ENCODE measurements around the gene LIPT2. TPM values are rescaled to one million over a fixed set of nuclear protein-coding genes. Genes with fewer than 3 reads are reported as not detected.

The LIPT2 gene
- 1.1 TPM for polyA plus RNA-seq (2013, experiment 1 of 2)
- 1.1 TPM for polyA plus RNA-seq (2013, experiment 2 of 2)

- Histone ChIP-seq H3K4me1 (ENCODE audit: control insufficient read depth, insufficient read depth, low read depth, low read length) (peaks cover 6% of the 10 kb centered on the region), H3K14ac (ENCODE audit: low read length in 2 of 2) (peak within 1 kb of the TSS in 1 of 2 experiments; percentile 95), H3K27me3 (ENCODE audit: control insufficient read depth in 1 of 2, insufficient read depth in 1 of 2, low read length in 2 of 2) (no peaks in the 10 kb centered on the region), H2BK12ac (ENCODE audit: low read length in 2 of 2) (peak within 1 kb of the TSS in 1 of 2 experiments; percentile 6), H2AK5ac (ENCODE audit: low read length, severe bottlenecking) (no peak within 1 kb of the TSS), H2AFZ (ENCODE audit: low read depth, low read length) (peak within 1 kb of the TSS; percentile 85), H3K23ac (ENCODE audit: low read length in 2 of 2) (peak within 1 kb of the TSS in 1 of 2 experiments; percentile 63), H3K27ac (ENCODE audit: low read length, poor library complexity, severe bottlenecking) (peak within 1 kb of the TSS; percentile 37), H3K36me3 (ENCODE audit: control insufficient read depth in 1 of 2, insufficient read depth in 2 of 2, low read depth in 1 of 2, low read length in 2 of 2) (peaks cover 0 to 3% of the 10 kb centered on the region in 2 experiments), H2BK5ac (ENCODE audit: low read depth, low read length, poor library complexity, severe bottlenecking) (peak within 1 kb of the TSS; percentile 86), H3K9ac (ENCODE audit: low read length) (peak within 1 kb of the TSS; percentile 94), H4K8ac (ENCODE audit: low read length) (peak within 1 kb of the TSS; percentile 99), H3K9me3 (ENCODE audit: control insufficient read depth, low read length) (peaks cover 4% of the 10 kb centered on the region), H3K79me1 (replicated peaks; ENCODE audit: low read length, poor library complexity, severe bottlenecking) (peaks cover 6% of the 10 kb centered on the region), H2BK15ac (ENCODE audit: low read depth, poor library complexity, severe bottlenecking) (no peak within 1 kb of the TSS), H2BK120ac (ENCODE audit: low read depth, low read length) (peak within 1 kb of the TSS; percentile 73), H3K4me3 (ENCODE audit: insufficient read depth in 1 of 2, low read depth in 1 of 2, low read length in 2 of 2) (peak within 1 kb of the TSS; percentile 84 to 96), H3K4me2 (ENCODE audit: low read length, poor library complexity, severe bottlenecking) (peak within 1 kb of the TSS; percentile 91), H3K18ac (ENCODE audit: low read depth in 1 of 2, low read length in 2 of 2) (peak within 1 kb of the TSS; percentile 93 to 98), H4K91ac (ENCODE audit: low read length) (peak within 1 kb of the TSS; percentile 97), H3K4ac (ENCODE audit: low read depth in 1 of 2, low read length in 2 of 2) (peak within 1 kb of the TSS; percentile 95 to 96)
- under 1% methylated on average over 79 of the region's 94 CpGs for WGBS
- DNase-seq = peak; percentile 94
Observed at GRCh38 chr11:74492974-74493790, at the start of gene LIPT2. TSS of gene LIPT2 (minus strand) at chr11:74493724. CDS start at chr11:74493703, 21 bp downstream.

DNA sequence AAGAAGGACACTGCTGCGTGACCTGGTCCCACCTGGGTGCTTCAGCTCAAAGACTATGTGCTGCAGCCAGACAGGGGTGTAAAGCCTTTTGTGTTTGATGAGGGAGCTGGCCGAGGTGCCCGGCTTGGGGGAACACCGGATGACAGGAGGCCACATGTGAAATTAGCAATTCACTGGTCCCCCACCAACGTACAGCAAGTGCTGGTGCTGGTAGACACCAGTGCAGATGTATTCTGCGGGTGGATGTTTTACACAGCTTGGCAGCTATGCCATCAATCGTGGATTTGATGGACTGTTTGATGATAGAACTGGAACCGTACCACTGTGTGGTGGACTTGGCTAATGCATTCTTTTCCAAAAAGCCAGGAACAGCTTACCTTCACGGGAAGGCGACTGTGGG lies 47.9 kb upstream of the LIPT2 start:
- Histone ChIP-seq H4K8ac (ENCODE audit: low read length) (no peak overlapping the region), H2AFZ (ENCODE audit: low read depth, low read length) (no peak overlapping the region), H3K27me3 (ENCODE audit: control insufficient read depth in 1 of 2, insufficient read depth in 1 of 2, low read length in 2 of 2) (peaks cover 10 to 16% of the 10 kb centered on the region in 2 experiments), H2BK5ac (ENCODE audit: low read depth, low read length, poor library complexity, severe bottlenecking) (no peak overlapping the region), H2BK120ac (ENCODE audit: low read depth, low read length) (no peak overlapping the region), H2BK12ac (ENCODE audit: low read length in 2 of 2) (no peak overlapping the region), H3K9ac (ENCODE audit: low read length) (no peak overlapping the region), H3K79me1 (replicated peaks; ENCODE audit: low read length, poor library complexity, severe bottlenecking) (no peaks in the 10 kb centered on the region), H3K14ac (ENCODE audit: low read length in 2 of 2) (no peak overlapping the region), H3K4ac (ENCODE audit: low read depth in 1 of 2, low read length in 2 of 2) (no peak overlapping the region), H3K27ac (ENCODE audit: low read length, poor library complexity, severe bottlenecking) (no peak overlapping the region), H2BK15ac (ENCODE audit: low read depth, poor library complexity, severe bottlenecking) (no peak overlapping the region), H3K4me3 (ENCODE audit: insufficient read depth in 1 of 2, low read depth in 1 of 2, low read length in 2 of 2) (no peak overlapping the region), H3K18ac (ENCODE audit: low read depth in 1 of 2, low read length in 2 of 2) (no peak overlapping the region), H3K36me3 (ENCODE audit: control insufficient read depth in 1 of 2, insufficient read depth in 2 of 2, low read depth in 1 of 2, low read length in 2 of 2) (no peaks in the 10 kb centered on the region), H2AK5ac (ENCODE audit: low read length, severe bottlenecking) (no peak overlapping the region), H3K9me3 (ENCODE audit: control insufficient read depth, low read length) (peaks cover 25% of the 10 kb centered on the region), H3K4me2 (ENCODE audit: low read length, poor library complexity, severe bottlenecking) (no peak overlapping the region), H3K4me1 (ENCODE audit: control insufficient read depth, insufficient read depth, low read depth, low read length) (no peaks in the 10 kb centered on the region), H4K91ac (ENCODE audit: low read length) (no peak overlapping the region), H3K23ac (ENCODE audit: low read length in 2 of 2) (no peak overlapping the region)
- no peak for DNase-seq
- 87% methylated on average over 10 of the region's 10 CpGs for WGBS

DNA sequence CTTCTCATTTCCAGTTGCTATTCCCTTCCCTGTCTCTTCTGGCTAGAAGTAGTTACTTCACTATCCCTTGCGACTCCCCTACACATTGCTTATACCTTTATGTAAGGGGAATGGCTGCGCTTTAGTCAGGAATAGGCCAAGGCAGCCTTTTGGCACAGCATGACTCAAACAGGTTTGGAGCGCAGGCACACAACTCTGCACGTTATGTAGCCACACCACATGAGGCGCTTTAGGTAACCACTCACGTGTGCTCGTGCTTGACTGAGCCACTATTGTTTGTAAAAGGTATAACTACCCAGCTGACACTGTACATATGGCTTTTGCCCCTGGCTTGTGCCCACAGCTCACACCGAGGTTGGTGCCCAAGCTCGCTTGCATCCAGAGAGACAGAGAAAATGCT lies 46.7 kb upstream of the LIPT2 start:
- Histone ChIP-seq H3K4me2 (ENCODE audit: low read length, poor library complexity, severe bottlenecking) (no peak overlapping the region), H2AFZ (ENCODE audit: low read depth, low read length) (no peak overlapping the region), H3K23ac (ENCODE audit: low read length in 2 of 2) (no peak overlapping the region), H3K4me1 (ENCODE audit: control insufficient read depth, insufficient read depth, low read depth, low read length) (no peaks in the 10 kb centered on the region), H3K4me3 (ENCODE audit: insufficient read depth in 1 of 2, low read depth in 1 of 2, low read length in 2 of 2) (no peak overlapping the region), H2BK15ac (ENCODE audit: low read depth, poor library complexity, severe bottlenecking) (no peak overlapping the region), H2BK12ac (ENCODE audit: low read length in 2 of 2) (no peak overlapping the region), H2BK120ac (ENCODE audit: low read depth, low read length) (no peak overlapping the region), H2BK5ac (ENCODE audit: low read depth, low read length, poor library complexity, severe bottlenecking) (no peak overlapping the region), H4K91ac (ENCODE audit: low read length) (no peak overlapping the region), H3K4ac (ENCODE audit: low read depth in 1 of 2, low read length in 2 of 2) (no peak overlapping the region), H2AK5ac (ENCODE audit: low read length, severe bottlenecking) (no peak overlapping the region), H3K27ac (ENCODE audit: low read length, poor library complexity, severe bottlenecking) (no peak overlapping the region), H3K36me3 (ENCODE audit: control insufficient read depth in 1 of 2, insufficient read depth in 2 of 2, low read depth in 1 of 2, low read length in 2 of 2) (no peaks in the 10 kb centered on the region), H3K27me3 (ENCODE audit: control insufficient read depth in 1 of 2, insufficient read depth in 1 of 2, low read length in 2 of 2) (peaks cover 10 to 14% of the 10 kb centered on the region in 2 experiments), H3K14ac (ENCODE audit: low read length in 2 of 2) (no peak overlapping the region), H3K18ac (ENCODE audit: low read depth in 1 of 2, low read length in 2 of 2) (no peak overlapping the region), H3K9ac (ENCODE audit: low read length) (no peak overlapping the region), H4K8ac (ENCODE audit: low read length) (no peak overlapping the region), H3K9me3 (ENCODE audit: control insufficient read depth, low read length) (peaks cover 24% of the 10 kb centered on the region), H3K79me1 (replicated peaks; ENCODE audit: low read length, poor library complexity, severe bottlenecking) (no peaks in the 10 kb centered on the region)
- no peak for DNase-seq
- WGBS = 89% methylated on average over 9 of the region's 9 CpGs

DNA sequence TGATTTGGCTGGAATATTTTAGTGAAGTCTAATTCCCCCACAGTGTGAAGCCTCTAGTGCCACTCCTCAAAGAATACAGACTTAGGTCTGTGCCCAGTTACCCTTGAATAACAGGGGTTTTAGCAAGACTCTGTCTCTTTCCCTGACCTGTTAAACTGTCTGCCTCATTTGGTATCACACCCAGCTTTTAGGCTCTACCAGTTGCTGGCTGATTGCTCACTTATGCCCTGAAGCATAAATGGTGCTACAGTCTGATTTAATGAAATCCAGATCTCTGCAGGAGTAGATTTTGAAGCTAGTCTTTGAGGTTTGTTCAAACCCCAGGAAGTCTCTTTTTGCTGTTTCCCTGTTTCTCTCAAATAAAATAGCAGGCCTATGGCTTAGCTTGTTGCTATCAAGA lies 45.2 kb upstream of the LIPT2 start:
- H2BK120ac ChIP-seq (ENCODE audit: low read depth, low read length) = no peak overlapping the region
- no peak overlapping the region for H2BK5ac ChIP-seq (ENCODE audit: low read depth, low read length, poor library complexity, severe bottlenecking)
- H2BK15ac ChIP-seq (ENCODE audit: low read depth, poor library complexity, severe bottlenecking) = no peak overlapping the region
- no peak overlapping the region for H3K18ac ChIP-seq (ENCODE audit: low read depth in 1 of 2, low read length in 2 of 2)
- H4K8ac ChIP-seq (ENCODE audit: low read length) = no peak overlapping the region
- no peak overlapping the region for H3K14ac ChIP-seq (ENCODE audit: low read length in 2 of 2)
- H3K4ac ChIP-seq (ENCODE audit: low read depth in 1 of 2, low read length in 2 of 2) = no peak overlapping the region
- no peak overlapping the region for H2AK5ac ChIP-seq (ENCODE audit: low read length, severe bottlenecking)
- peaks cover 8 to 10% of the 10 kb centered on the region in 2 experiments for H3K27me3 ChIP-seq (ENCODE audit: control insufficient read depth in 1 of 2, insufficient read depth in 1 of 2, low read length in 2 of 2)
- H3K4me2 ChIP-seq (ENCODE audit: low read length, poor library complexity, severe bottlenecking) = no peak overlapping the region
- no peak overlapping the region for H2BK12ac ChIP-seq (ENCODE audit: low read length in 2 of 2)
- H3K9ac ChIP-seq (ENCODE audit: low read length) = no peak overlapping the region
- no peak overlapping the region for H3K4me3 ChIP-seq (ENCODE audit: insufficient read depth in 1 of 2, low read depth in 1 of 2, low read length in 2 of 2)
- H3K9me3 ChIP-seq (ENCODE audit: control insufficient read depth, low read length) = peaks cover 21% of the 10 kb centered on the region
- no peaks in the 10 kb centered on the region for H3K4me1 ChIP-seq (ENCODE audit: control insufficient read depth, insufficient read depth, low read depth, low read length)
- no peak overlapping the region for H2AFZ ChIP-seq (ENCODE audit: low read depth, low read length)
- H3K23ac ChIP-seq (ENCODE audit: low read length in 2 of 2) = no peak overlapping the region
- H3K79me1 ChIP-seq (replicated peaks; ENCODE audit: low read length, poor library complexity, severe bottlenecking) = no peaks in the 10 kb centered on the region
- DNase-seq = no peak
- no peak overlapping the region for H3K27ac ChIP-seq (ENCODE audit: low read length, poor library complexity, severe bottlenecking)
- no peaks in the 10 kb centered on the region for H3K36me3 ChIP-seq (ENCODE audit: control insufficient read depth in 1 of 2, insufficient read depth in 2 of 2, low read depth in 1 of 2, low read length in 2 of 2)
- no peak overlapping the region for H4K91ac ChIP-seq (ENCODE audit: low read length)
